OCI-LY7 (cell line): ENCODE results near the gene FAM76B.

Experiments used
- EZH2phosphoT487 ChIP-seq: fragments of 200-600 bp; sonication (generic); IDR thresholded peaks from 2 replicates; pipeline ENCODE4 v1.6.1; 2018; ENCODE audit warnings: low read depth, borderline replicate concordance, mild to moderate bottlenecking, mixed run types, antibody characterized with exemption, low read length, moderate library complexity, mixed read lengths
- TF ChIP-seq, protein P1 (sequence below): fragments of 200-600 bp; sonication (generic); conservative IDR thresholded peaks from 2 replicates; pipeline ENCODE4 v1.5.1; 2014; ENCODE audit warnings: mild to moderate bottlenecking, antibody characterized with exemption, low read length, moderate library complexity, mixed read lengths

- TF ChIP-seq, protein P1, sequence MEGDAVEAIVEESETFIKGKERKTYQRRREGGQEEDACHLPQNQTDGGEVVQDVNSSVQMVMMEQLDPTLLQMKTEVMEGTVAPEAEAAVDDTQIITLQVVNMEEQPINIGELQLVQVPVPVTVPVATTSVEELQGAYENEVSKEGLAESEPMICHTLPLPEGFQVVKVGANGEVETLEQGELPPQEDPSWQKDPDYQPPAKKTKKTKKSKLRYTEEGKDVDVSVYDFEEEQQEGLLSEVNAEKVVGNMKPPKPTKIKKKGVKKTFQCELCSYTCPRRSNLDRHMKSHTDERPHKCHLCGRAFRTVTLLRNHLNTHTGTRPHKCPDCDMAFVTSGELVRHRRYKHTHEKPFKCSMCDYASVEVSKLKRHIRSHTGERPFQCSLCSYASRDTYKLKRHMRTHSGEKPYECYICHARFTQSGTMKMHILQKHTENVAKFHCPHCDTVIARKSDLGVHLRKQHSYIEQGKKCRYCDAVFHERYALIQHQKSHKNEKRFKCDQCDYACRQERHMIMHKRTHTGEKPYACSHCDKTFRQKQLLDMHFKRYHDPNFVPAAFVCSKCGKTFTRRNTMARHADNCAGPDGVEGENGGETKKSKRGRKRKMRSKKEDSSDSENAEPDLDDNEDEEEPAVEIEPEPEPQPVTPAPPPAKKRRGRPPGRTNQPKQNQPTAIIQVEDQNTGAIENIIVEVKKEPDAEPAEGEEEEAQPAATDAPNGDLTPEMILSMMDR, result no peak
- TF ChIP-seq EZH2phosphoT487, result no peak
These were observed 56.5 kb downstream of the FAM76B start for GRCh38 chr11:95732930-95733602.
